A549 (cell line): Measurements from ENCODE around the gene PDK2. TPM values are rescaled to one million over a fixed set of nuclear protein-coding genes. Genes with fewer than 3 reads are reported as not detected.

ENCODE experiments used
- ATAC-seq, 2 experiments: fragments of 200-7000 bp in 1 of 2; fragments of >200 bp in 1 of 2; cut with Nextera tagmentation in 1 of 2; cut with Tn5 transposase in 1 of 2; 3 replicates each; pipeline versions ENCODE4 v1.8.0 to v1.9.1; 2018 to 2020; ENCODE audit warnings: mild to moderate bottlenecking in 1 of 2, moderate library complexity in 1 of 2
- CTCF ChIA-PET: fragments of 300-600 bp; sonication (Branson Sonifier 250); formaldehyde crosslinking; extraction: SDS; loops from one replicate; lab custom pipeline; 2021; ENCODE audit warnings: antibody characterized with exemption, inconsistent platforms; lab: Yijun Ruan, JAX
- POLR2A ChIA-PET: fragments of 350-600 bp; formaldehyde crosslinking; extraction: SDS; loops from one replicate; lab custom pipeline; 2021; ENCODE audit warnings: antibody characterized with exemption, inconsistent platforms; lab: Yijun Ruan, JAX
- DNase-seq, 2 experiments: peaks; one replicate each; pipeline versions ENCODE4 v3.0.0 to v3.0.0-alpha.2; 2011 to 2016; ENCODE audit warnings: low read depth in 1 of 2, low spot score in 1 of 2
- FAIRE-seq: peaks from 2 replicates; lab custom pipeline; 2011; peaks lifted over from hg19 to GRCh38; lab: Jason Lieb, UNC
- H3K27ac ChIP-seq, 2 experiments: fragments of >200 bp; sonication (Bioruptor Twin); formaldehyde crosslinking; 3 replicates each; pipeline ENCODE4 v1.5.1; 2016 to 2017
- H3K4me1 ChIP-seq: fragments of >200 bp; sonication (Bioruptor Twin); formaldehyde crosslinking; 3 replicates; pipeline ENCODE4 v1.6.1; 2016
- H3K4me2 ChIP-seq: fragments of >200 bp; sonication (Bioruptor Twin); formaldehyde crosslinking; 3 replicates; pipeline ENCODE4 v1.6.1; 2016
- H3K4me3 ChIP-seq: fragments of >200 bp; sonication (Bioruptor Twin); formaldehyde crosslinking; 3 replicates; pipeline ENCODE4 v1.5.1; 2016
- H3K9me3 ChIP-seq: fragments of >200 bp; sonication (Bioruptor Twin); formaldehyde crosslinking; 3 replicates; pipeline ENCODE4 v1.6.1; 2016
- CBX2 ChIP-seq: fragments of 200-600 bp; sonication (generic); IDR thresholded peaks from 2 replicates; pipeline ENCODE4 v1.6.1; 2016; ENCODE audit warnings: low read depth, mild to moderate bottlenecking, borderline replicate concordance
- CBX8 ChIP-seq: fragments of 200-600 bp; sonication (generic); IDR thresholded peaks from 2 replicates; pipeline ENCODE4 v1.6.1; 2016
- CHD4 ChIP-seq: fragments of 200-600 bp; sonication (generic); IDR thresholded peaks from 2 replicates; pipeline ENCODE4 v1.6.1; 2016; ENCODE audit warnings: antibody characterized with exemption, mild to moderate bottlenecking, borderline replicate concordance
- E2F6 ChIP-seq: IDR thresholded peaks from 2 replicates; pipeline ENCODE4 v1.6.1; 2012; ENCODE audit warnings: low read depth, borderline replicate concordance
- EHF ChIP-seq: fragments of 250-450 bp; sonication (Bioruptor Pico); IDR thresholded peaks from 2 replicates; pipeline ENCODE4 v1.5.0; 2020; ENCODE audit warnings: mild to moderate bottlenecking
- EHMT2 ChIP-seq: fragments of 200-600 bp; sonication (generic); IDR thresholded peaks from 2 replicates; pipeline ENCODE4 v1.6.1; 2016; ENCODE audit warnings: antibody characterized with exemption, low read depth, mild to moderate bottlenecking, moderate library complexity
- FOSB ChIP-seq: fragments of 250-450 bp; sonication (Bioruptor Pico); IDR thresholded peaks from 2 replicates; pipeline ENCODE4 v1.5.0; 2020; ENCODE audit warnings: mild to moderate bottlenecking, moderate library complexity
- FOXS1 ChIP-seq: fragments of 250-450 bp; sonication (Bioruptor Pico); IDR thresholded peaks from 2 replicates; pipeline ENCODE4 v1.5.0; 2020; ENCODE audit warnings: mild to moderate bottlenecking, moderate library complexity
- GATA3 ChIP-seq: IDR thresholded peaks from 2 replicates; pipeline ENCODE4 v1.6.1; 2012; ENCODE audit warnings: borderline replicate concordance
- HEYL ChIP-seq: fragments of 250-450 bp; sonication (Bioruptor Pico); IDR thresholded peaks from 2 replicates; pipeline ENCODE4 v1.8.0; 2021; ENCODE audit warnings: mild to moderate bottlenecking, moderate library complexity
- HOXB13 ChIP-seq: fragments of 250-450 bp; sonication (Bioruptor Pico); IDR thresholded peaks from 2 replicates; pipeline ENCODE4 v1.5.0; 2020; ENCODE audit warnings: low read depth, mild to moderate bottlenecking, moderate library complexity
- HOXB5 ChIP-seq: fragments of 250-450 bp; sonication (Bioruptor Pico); IDR thresholded peaks from 2 replicates; pipeline ENCODE4 v1.5.0; 2020; ENCODE audit warnings: mild to moderate bottlenecking, moderate library complexity
- JUN ChIP-seq, 2 experiments: fragments of >200 bp; sonication (Bioruptor Twin); formaldehyde crosslinking; IDR thresholded peaks; 2 replicates in 1 of 2; 3 replicates in 1 of 2; pipeline ENCODE4 v1.6.1; 2016 to 2017
- KDM1A ChIP-seq: fragments of 200-600 bp; sonication (generic); IDR thresholded peaks from 2 replicates; pipeline ENCODE4 v1.6.1; 2016; ENCODE audit warnings: low read depth, mild to moderate bottlenecking
- MYC ChIP-seq: IDR thresholded peaks from 2 replicates; pipeline ENCODE4 v1.6.1; 2012; ENCODE audit warnings: mild to moderate bottlenecking, inconsistent platforms, low read length, improper control_type of control experiment, borderline replicate concordance
- PBX3 ChIP-seq: IDR thresholded peaks from 2 replicates; pipeline ENCODE4 v1.6.1; 2012
- POLR2AphosphoS2 ChIP-seq: conservative IDR thresholded peaks from 2 replicates; pipeline ENCODE4 v1.6.1; 2012; ENCODE audit warnings: low read length, improper control_type of control experiment, inconsistent platforms
- RAD21 ChIP-seq, 2 experiments: fragments of >200 bp in 1 of 2; sonication (Bioruptor Twin) in 1 of 2; formaldehyde crosslinking in 1 of 2; IDR thresholded peaks in 1 of 2; conservative IDR thresholded peaks in 1 of 2; 2 replicates in 1 of 2; 3 replicates in 1 of 2; pipeline ENCODE4 v1.6.1; 2012 to 2018; ENCODE audit warnings: inconsistent platforms in 1 of 2
- RNF2 ChIP-seq: fragments of 200-600 bp; sonication (generic); IDR thresholded peaks from 2 replicates; pipeline ENCODE4 v1.6.1; 2016; ENCODE audit warnings: low read depth, mild to moderate bottlenecking, antibody characterized with exemption, moderate library complexity, borderline replicate concordance
- SMC3 ChIP-seq: fragments of >200 bp; sonication (Bioruptor Twin); formaldehyde crosslinking; IDR thresholded peaks from 3 replicates; pipeline ENCODE4 v1.6.1; 2018; ENCODE audit warnings: inconsistent platforms
- SREBF2 ChIP-seq: fragments of 450-650 bp; IDR thresholded peaks from 2 replicates; pipeline ENCODE4 v1.6.1; 2014; ENCODE audit warnings: mild to moderate bottlenecking, moderate library complexity
- TFCP2L1 ChIP-seq: fragments of 250-450 bp; sonication (Bioruptor Pico); IDR thresholded peaks from 2 replicates; pipeline ENCODE4 v1.5.0; 2021; ENCODE audit warnings: mild to moderate bottlenecking
- TP53 ChIP-seq: fragments of 250-450 bp; sonication (Bioruptor Pico); IDR thresholded peaks from 2 replicates; pipeline ENCODE4 v1.5.0; 2021; ENCODE audit warnings: mild to moderate bottlenecking, moderate library complexity
- ZC3H11A ChIP-seq: fragments of 450-650 bp; IDR thresholded peaks from 2 replicates; pipeline ENCODE4 v1.6.1; 2014; ENCODE audit warnings: antibody characterized with exemption, mild to moderate bottlenecking
- ZNF302 ChIP-seq: fragments of 250-450 bp; sonication (Bioruptor Pico); IDR thresholded peaks from 2 replicates; pipeline ENCODE4 v1.9.0; 2021; ENCODE audit warnings: inconsistent platforms, mild to moderate bottlenecking, moderate library complexity
- ZSCAN20 ChIP-seq: fragments of 250-450 bp; sonication (Bioruptor Pico); IDR thresholded peaks from 2 replicates; pipeline ENCODE4 v1.8.0; 2022; ENCODE audit warnings: mild to moderate bottlenecking, moderate library complexity
- WGBS: methylation state at CpG from one replicate; pipeline ENCODE4 v1.1.6; 2017; ENCODE audit errors: missing lambda C conversion rate; 5-methylcytosine and 5-hydroxymethylcytosine counted together
- polyA plus RNA-seq, 4 experiments: library from polyadenylated mRNA; depleted of rRNA in 3 of 4; stranded (reverse); fragments of >200 nt; fragmentation: RNase III in 1 of 4; extraction: RNeasy Plus Mini Kit Qiagen cat#74134 plus additional on column Dnase treatment in 1 of 4; gene quantifications; 2 replicates in 3 of 4; 3 replicates in 1 of 4; pipeline ENCODE4 v1.2.3, GENCODE V29; 2011 to 2017
- TF ChIP-seq, protein P1 (sequence below): fragments of 250-450 bp; sonication (Bioruptor Pico); IDR thresholded peaks from 2 replicates; pipeline ENCODE4 v1.5.0; 2021; ENCODE audit warnings: mild to moderate bottlenecking, moderate library complexity, borderline replicate concordance

PDK2 gene
- polyA plus RNA-seq, 2 of the 4 experiments (the other 2 are of a cell fraction), result 14.1 to 28.5 TPM

DNA sequence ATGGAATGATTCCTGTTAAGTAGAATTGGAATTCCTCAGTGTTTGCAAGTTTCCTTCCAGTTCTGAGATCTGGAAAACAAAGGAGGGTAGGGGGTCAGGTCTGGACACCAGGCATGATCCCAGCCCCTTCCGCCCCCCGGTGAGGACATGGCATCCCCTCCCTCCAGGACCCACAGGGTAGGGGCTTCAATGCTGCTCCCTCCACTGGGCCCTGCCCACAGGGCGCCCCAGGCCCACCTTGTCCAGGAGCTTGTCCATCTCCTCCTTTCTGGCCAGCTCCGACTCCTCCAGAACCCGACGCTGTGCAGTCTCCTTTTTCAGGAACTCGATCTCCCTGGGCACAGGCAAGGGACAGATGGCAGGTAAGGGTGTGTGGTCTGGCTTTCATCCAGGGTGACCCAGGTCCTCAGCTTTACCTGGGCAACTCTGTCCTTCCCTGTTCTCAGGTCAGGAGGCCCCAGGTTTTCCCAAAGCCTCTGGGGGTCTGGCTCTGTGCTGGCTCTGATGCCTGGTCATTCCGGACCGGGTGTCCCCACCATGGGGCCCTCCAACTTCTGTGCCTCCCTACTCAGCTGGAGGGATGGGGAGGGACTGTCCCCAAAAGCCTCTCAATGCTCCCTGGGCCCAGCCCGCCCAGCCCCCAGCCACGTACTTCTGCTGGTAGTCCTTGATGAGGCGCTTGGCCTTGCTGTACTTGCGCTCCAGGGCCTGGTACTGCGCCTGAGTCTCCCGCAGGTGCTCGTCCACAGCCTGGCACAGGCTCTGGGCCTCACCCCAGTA, 40.4 kb downstream of the PDK2 start:
- TF ChIP-seq, protein P1, sequence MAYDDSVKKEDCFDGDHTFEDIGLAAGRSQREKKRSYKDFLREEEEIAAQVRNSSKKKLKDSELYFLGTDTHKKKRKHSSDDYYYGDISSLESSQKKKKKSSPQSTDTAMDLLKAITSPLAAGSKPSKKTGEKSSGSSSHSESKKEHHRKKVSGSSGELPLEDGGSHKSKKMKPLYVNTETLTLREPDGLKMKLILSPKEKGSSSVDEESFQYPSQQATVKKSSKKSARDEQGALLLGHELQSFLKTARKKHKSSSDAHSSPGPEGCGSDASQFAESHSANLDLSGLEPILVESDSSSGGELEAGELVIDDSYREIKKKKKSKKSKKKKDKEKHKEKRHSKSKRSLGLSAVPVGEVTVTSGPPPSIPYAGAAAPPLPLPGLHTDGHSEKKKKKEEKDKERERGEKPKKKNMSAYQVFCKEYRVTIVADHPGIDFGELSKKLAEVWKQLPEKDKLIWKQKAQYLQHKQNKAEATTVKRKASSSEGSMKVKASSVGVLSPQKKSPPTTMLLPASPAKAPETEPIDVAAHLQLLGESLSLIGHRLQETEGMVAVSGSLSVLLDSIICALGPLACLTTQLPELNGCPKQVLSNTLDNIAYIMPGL (CRISPR knock-in tag), result no peak
- TF ChIP-seq HOXB5 (CRISPR knock-in tag), result no peak
- TF ChIP-seq SMC3, result no peak
- TF ChIP-seq SREBF2, result no peak
- no peak for TF ChIP-seq HOXB13 (CRISPR knock-in tag)
- no peak for TF ChIP-seq FOXS1 (CRISPR knock-in tag)
- TF ChIP-seq EHF (CRISPR knock-in tag), result no peak
- no peak for TF ChIP-seq TFCP2L1 (CRISPR knock-in tag)
- TF ChIP-seq CBX8, result no peak
- TF ChIP-seq TP53 (CRISPR knock-in tag), result no peak
- no peak for TF ChIP-seq PBX3
- TF ChIP-seq ZNF302 (CRISPR knock-in tag), result no peak
- TF ChIP-seq KDM1A, result no peak
- no peak for TF ChIP-seq POLR2AphosphoS2
- TF ChIP-seq, all 56 proteins: peak for 0
- WGBS, result 85% methylated on average over 16 of the region's 16 CpGs
- H3K4me3 ChIP-seq, result no peak overlapping the region
- H3K4me1 ChIP-seq, result peaks cover 44% of the 10 kb centered on the region
- H3K4me2 ChIP-seq, result peak overlapping the region; percentile 54; the same call in 1 of the 3 replicates
- ChIA-PET CTCF (interaction anchor here (0.9 to 60.2 kb wide), 11 partner anchors 9 to 162 kb away, joined by 3 to 1356 read pairs (median 6); partner anchors contain the start of genes PDK2, PPP1R9B and SGCA), POLR2A (interaction anchor here (1.0 to 1.2 kb wide), 2 partner anchors 16 kb away, joined by 3 to 6 read pairs; no protein-coding TSS in a partner anchor)
- DNase-seq (no peak), ATAC-seq (no peak), FAIRE-seq (no peak)
- H3K27ac ChIP-seq, result peak overlapping the region in 1 of 2 experiments; percentile 66; a peak in 2 of 6 replicates
- no peaks in the 10 kb centered on the region for H3K9me3 ChIP-seq

DNA sequence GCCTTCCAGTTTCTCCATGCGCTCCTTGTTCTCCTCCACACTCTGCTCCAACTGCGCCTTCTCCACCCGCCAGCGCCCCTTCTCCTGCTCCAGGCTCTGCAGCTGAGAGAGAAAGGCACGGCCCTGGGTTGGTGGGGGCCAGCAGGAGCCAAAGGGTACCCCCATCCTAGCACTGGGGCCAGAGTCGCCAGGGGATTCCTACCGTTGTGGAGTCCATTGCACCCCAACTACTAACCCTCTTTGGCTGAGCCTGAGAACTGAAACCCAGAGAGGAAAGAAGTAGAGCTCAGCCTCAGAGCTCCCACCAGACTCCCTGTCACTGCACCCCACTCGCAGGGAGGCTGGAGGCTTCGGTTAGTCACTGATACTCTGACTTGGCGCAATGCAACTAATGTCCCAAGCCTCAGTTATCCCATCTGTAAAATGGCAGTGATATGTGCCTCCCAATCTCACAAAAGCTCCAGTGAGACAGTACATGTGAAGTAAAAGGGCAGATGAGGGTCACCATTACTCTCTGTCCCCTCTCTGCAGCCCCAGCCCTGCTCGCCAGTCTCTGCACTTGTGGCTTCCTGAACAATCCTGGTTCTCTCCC, 41.0 kb downstream of the PDK2 start:
- CTCF ChIA-PET, result interaction anchor here (0.6 to 60.2 kb wide), 13 partner anchors 10 to 256 kb away, joined by 3 to 1356 read pairs (median 6); partner anchors contain the start of genes ITGA3, PDK2, PPP1R9B and SGCA
- no peak for FAIRE-seq

DNA sequence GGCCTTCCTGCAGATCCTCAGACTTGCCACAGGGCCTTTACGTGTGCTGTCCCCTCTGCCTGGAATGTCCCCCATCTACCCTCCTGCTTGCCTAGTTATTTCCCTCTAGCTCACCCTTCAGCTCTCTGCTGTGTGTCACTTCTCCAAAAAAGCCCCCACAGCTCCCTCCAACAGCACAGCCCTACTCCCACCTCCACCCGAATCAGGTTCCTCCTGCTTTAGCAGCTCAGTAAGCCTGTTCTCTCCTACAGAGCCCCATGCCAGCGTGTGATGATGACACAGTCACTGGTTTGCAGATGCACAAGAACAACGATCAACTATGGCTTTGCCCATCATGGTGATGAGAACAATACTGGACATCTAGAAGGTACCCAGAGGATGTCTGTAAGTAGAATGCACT, 41.9 kb downstream of the PDK2 start:
- no peak for FAIRE-seq
- Histone ChIP-seq H3K4me2 (no peak overlapping the region), H3K4me3 (no peak overlapping the region), H3K9me3 (no peaks in the 10 kb centered on the region), H3K4me1 (peaks cover 40% of the 10 kb centered on the region), H3K27ac (no peak overlapping the region)
- WGBS, result 96% methylated on average over 4 of the region's 4 CpGs
- DNase-seq, result no peak
- ChIA-PET POLR2A (interaction anchor here (0.6 to 1.0 kb wide), 2 partner anchors 15 kb away, joined by 3 to 6 read pairs; no protein-coding TSS in a partner anchor), CTCF (interaction anchor here (0.6 to 60.2 kb wide), 9 partner anchors 11 to 257 kb away, joined by 3 to 1356 read pairs (median 6); partner anchors contain the start of genes ITGA3, PDK2, PPP1R9B and SGCA)
- no peak for ATAC-seq
- TF ChIP-seq RNF2, result no peak
- no peak for TF ChIP-seq KDM1A
- TF ChIP-seq GATA3, result no peak
- no peak for TF ChIP-seq EHF (CRISPR knock-in tag)
- no peak for TF ChIP-seq CBX2
- no peak for TF ChIP-seq TP53 (CRISPR knock-in tag)
- TF ChIP-seq HEYL (CRISPR knock-in tag), result no peak
- TF ChIP-seq ZSCAN20 (CRISPR knock-in tag), result no peak
- no peak for TF ChIP-seq RAD21 (conservative IDR thresholded peaks at IDR 0.05 in 1 of 2, IDR thresholded peaks at IDR 0.05 in 1 of 2)
- TF ChIP-seq EHMT2, result no peak
- TF ChIP-seq ZC3H11A, result no peak
- no peak for TF ChIP-seq CHD4
- TF ChIP-seq FOSB (CRISPR knock-in tag), result no peak
- no peak for TF ChIP-seq MYC
- TF ChIP-seq, all 56 proteins: peak for 0

More for the DNA sequence above, 41.0 kb downstream of the PDK2 start:
- ATAC-seq, result no peak
- H3K4me2 ChIP-seq, result no peak overlapping the region
- H3K4me1 ChIP-seq, result peaks cover 40% of the 10 kb centered on the region
- 92% methylated on average over 11 of the region's 11 CpGs for WGBS
- TF ChIP-seq KDM1A, result peak; percentile 76; the same call in 1 of the 2 replicates
- no peak for TF ChIP-seq E2F6
- no peak for TF ChIP-seq JUN (IDR thresholded peaks at IDR 0.05)
- POLR2A ChIA-PET, result interaction anchor here (1.0 kb wide), 1 partner anchor 16 kb away, joined by 6 read pairs; no protein-coding TSS in a partner anchor
- no peak for DNase-seq
- H3K4me3 ChIP-seq, result no peak overlapping the region
- no peak overlapping the region for H3K27ac ChIP-seq
- H3K9me3 ChIP-seq, result no peaks in the 10 kb centered on the region
